Sigmoid colon (tissue), 4 donors: Measurements from ENCODE around the gene GFOD2.

Source experiments
- CTCF ChIP-seq, 4 experiments: fragments of 450-650 bp in 3 of 4; fragments of 200-600 bp in 1 of 4; IDR thresholded peaks; one replicate each; pipeline ENCODE4 v1.5.1; 2016 to 2019; ENCODE audit warnings: antibody characterized with exemption in 4 of 4, mild to moderate bottlenecking in 3 of 4, moderate library complexity in 2 of 4
- EP300 ChIP-seq, 4 donors: sonication (generic); formaldehyde crosslinking; IDR thresholded peaks; one replicate each; pipeline ENCODE4 v1.6.1; 2017; ENCODE audit warnings: antibody characterized with exemption in 4 of 4
- POLR2A ChIP-seq, 2 donors: fragments of 450-650 bp; IDR thresholded peaks; one replicate each; pipeline ENCODE4 v1.6.1; 2016; ENCODE audit warnings: antibody characterized with exemption in 2 of 2, mild to moderate bottlenecking in 2 of 2, moderate library complexity in 2 of 2
- POLR2AphosphoS5 ChIP-seq, 4 donors: sonication (generic); formaldehyde crosslinking; IDR thresholded peaks; one replicate each; pipeline ENCODE4 v1.6.1; 2017; ENCODE audit warnings: antibody characterized with exemption in 4 of 4

GRCh38 chr16:67764158-67764667, 45.1 kb upstream of the GFOD2 start:
- TF ChIP-seq CTCF (IDR thresholded peaks at IDR 0.05) (no peak), EP300 (IDR thresholded peaks at IDR 0.05) (no peak), POLR2AphosphoS5 (IDR thresholded peaks at IDR 0.05) (no peak), POLR2A (IDR thresholded peaks at IDR 0.05) (no peak)
